Lower lobe of right lung (tissue), 2 donors: ENCODE results near the gene SBF2. TPM values are rescaled to one million over a fixed set of nuclear protein-coding genes. Genes with fewer than 3 reads are reported as not detected.

Experiments used
- ATAC-seq, 2 donors: fragments of 200-7000 bp; cut with Tn5 transposase; one replicate each; pipeline ENCODE4 v1.9.1; 2020 to 2022; ENCODE audit warnings: mild to moderate bottlenecking in 2 of 2, moderate library complexity in 2 of 2
- DNase-seq: peaks from one replicate; pipeline ENCODE4 v3.0.0-alpha.2; 2020
- H3K27ac ChIP-seq: fragments of 200-600 bp; one replicate; pipeline ENCODE4 v1.8.0; 2022
- H3K27me3 ChIP-seq: fragments of 200-600 bp; one replicate; pipeline ENCODE4 v1.8.0; 2022; ENCODE audit warnings: low read depth
- H3K36me3 ChIP-seq: fragments of 200-600 bp; one replicate; pipeline ENCODE4 v1.8.0; 2022; ENCODE audit warnings: mild to moderate bottlenecking
- H3K4me1 ChIP-seq: fragments of 200-600 bp; one replicate; pipeline ENCODE4 v1.8.0; 2022
- H3K4me3 ChIP-seq: fragments of 200-600 bp; one replicate; pipeline ENCODE4 v1.8.0; 2022; ENCODE audit warnings: mild to moderate bottlenecking
- H3K9me3 ChIP-seq: fragments of 200-600 bp; one replicate; pipeline ENCODE4 v1.8.0; 2022
- intact Hi-C: fragments of 100-400 bp; cut with DNase I; formaldehyde crosslinking; loops from one replicate; pipeline ENCODE4 v1.11.0; 2022
- total RNA-seq: library from RNA; stranded (reverse); fragmentation: NEBNext Ultra II Directional; extraction: Animal tissue kit (Norgen Biotek cat#: 25700); gene quantifications from one replicate; pipeline ENCODE4 v1.2.1, GENCODE V29; 2021
- TF ChIP-seq, protein P1 (sequence below): fragments of 200-600 bp; IDR thresholded peaks from one replicate; pipeline ENCODE4 v1.8.0; 2022; ENCODE audit warnings: antibody characterized with exemption, mild to moderate bottlenecking
- donor health status: DM: no; HTN: yes; CAD: no; lungs with severe emphysema.

Gene SBF2
- total RNA-seq, 1 donor from 2014 or later: 41.3 TPM

DNA sequence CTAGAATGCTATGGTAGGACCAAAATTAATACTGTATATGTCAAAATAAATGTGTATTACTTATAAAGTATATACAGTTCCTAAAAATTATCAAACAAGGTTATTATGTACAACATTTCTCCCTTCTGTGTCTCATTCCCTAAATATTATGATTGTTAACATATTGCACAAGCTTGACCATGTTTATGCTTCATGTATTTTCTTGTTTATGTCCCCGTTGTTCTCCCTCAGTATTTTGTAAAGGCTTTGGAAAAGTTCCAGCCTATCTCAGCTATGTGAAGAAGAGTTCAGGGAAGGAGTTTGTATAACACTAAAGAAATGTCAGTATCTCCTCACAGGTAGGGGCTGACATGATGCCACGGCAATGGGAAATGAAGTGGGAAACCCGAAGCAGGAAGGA lies 30.5 kb upstream of the SBF2 start:
- no peaks in the 10 kb centered on the region for H3K36me3 ChIP-seq
- H3K27ac ChIP-seq: peak overlapping the region; percentile 48
- DNase-seq: no peak
- intact Hi-C loops: no loop called here
- no peak for ATAC-seq
- H3K4me3 ChIP-seq: no peak overlapping the region
- no peaks in the 10 kb centered on the region for H3K27me3 ChIP-seq
- H3K9me3 ChIP-seq: no peaks in the 10 kb centered on the region
- TF ChIP-seq, protein P1, sequence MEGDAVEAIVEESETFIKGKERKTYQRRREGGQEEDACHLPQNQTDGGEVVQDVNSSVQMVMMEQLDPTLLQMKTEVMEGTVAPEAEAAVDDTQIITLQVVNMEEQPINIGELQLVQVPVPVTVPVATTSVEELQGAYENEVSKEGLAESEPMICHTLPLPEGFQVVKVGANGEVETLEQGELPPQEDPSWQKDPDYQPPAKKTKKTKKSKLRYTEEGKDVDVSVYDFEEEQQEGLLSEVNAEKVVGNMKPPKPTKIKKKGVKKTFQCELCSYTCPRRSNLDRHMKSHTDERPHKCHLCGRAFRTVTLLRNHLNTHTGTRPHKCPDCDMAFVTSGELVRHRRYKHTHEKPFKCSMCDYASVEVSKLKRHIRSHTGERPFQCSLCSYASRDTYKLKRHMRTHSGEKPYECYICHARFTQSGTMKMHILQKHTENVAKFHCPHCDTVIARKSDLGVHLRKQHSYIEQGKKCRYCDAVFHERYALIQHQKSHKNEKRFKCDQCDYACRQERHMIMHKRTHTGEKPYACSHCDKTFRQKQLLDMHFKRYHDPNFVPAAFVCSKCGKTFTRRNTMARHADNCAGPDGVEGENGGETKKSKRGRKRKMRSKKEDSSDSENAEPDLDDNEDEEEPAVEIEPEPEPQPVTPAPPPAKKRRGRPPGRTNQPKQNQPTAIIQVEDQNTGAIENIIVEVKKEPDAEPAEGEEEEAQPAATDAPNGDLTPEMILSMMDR: no peak
- peaks cover 65% of the 10 kb centered on the region for H3K4me1 ChIP-seq

DNA sequence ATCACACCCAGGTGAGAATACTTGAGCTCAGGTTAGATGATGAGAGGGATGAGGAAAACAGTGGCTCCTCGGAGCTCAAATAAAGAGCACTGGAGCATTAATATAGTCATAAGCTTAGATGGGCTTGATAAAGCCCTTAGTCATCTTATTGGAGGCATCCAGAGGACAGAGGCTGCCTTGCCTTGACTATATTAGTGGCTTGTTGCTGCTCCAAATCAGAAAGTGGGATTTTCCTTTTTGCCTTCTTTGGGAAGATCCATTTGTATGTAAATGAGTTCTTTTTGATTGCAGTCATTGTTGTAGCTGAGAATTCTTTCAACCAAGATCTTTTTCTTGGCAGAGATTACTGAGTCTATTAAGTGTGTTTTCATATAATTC lies 29.8 kb upstream of the SBF2 start:
- peaks cover 58% of the 10 kb centered on the region for H3K4me1 ChIP-seq
- no peaks in the 10 kb centered on the region for H3K27me3 ChIP-seq
- no peak for DNase-seq
- no peak overlapping the region for H3K4me3 ChIP-seq
- no peaks in the 10 kb centered on the region for H3K9me3 ChIP-seq
- intact Hi-C loops: no loop called here
- no peak for ATAC-seq
- H3K27ac ChIP-seq: peak overlapping the region; percentile 18
- TF ChIP-seq, protein P1: no peak
- no peaks in the 10 kb centered on the region for H3K36me3 ChIP-seq

- no peak for DNase-seq
- Histone ChIP-seq H3K27me3 (no peaks in the 10 kb centered on the region), H3K4me3 (no peak overlapping the region), H3K9me3 (no peaks in the 10 kb centered on the region), H3K36me3 (no peaks in the 10 kb centered on the region), H3K4me1 (peaks cover 51% of the 10 kb centered on the region), H3K27ac (peak overlapping the region; percentile 18)
- TF ChIP-seq, protein P1: peak; percentile 61
- intact Hi-C loops: no loop called here
- ATAC-seq: peak; percentile 56 to 72
Observed at GRCh38 chr11:10322830-10323792, 29.1 kb upstream of the SBF2 start.

GRCh38 chr11:10322401-10322800 lies 28.4 kb upstream of the SBF2 start:
- intact Hi-C loops: no loop called here
- Histone ChIP-seq H3K27me3 (no peaks in the 10 kb centered on the region), H3K36me3 (no peaks in the 10 kb centered on the region), H3K27ac (peak overlapping the region; percentile 9), H3K4me1 (peaks cover 44% of the 10 kb centered on the region), H3K9me3 (no peaks in the 10 kb centered on the region), H3K4me3 (no peak overlapping the region)
- TF ChIP-seq, protein P1: no peak
- DNase-seq (no peak), ATAC-seq (no peak)

- H3K9me3 ChIP-seq: no peaks in the 10 kb centered on the region
- DNase-seq: no peak
- H3K4me1 ChIP-seq: peaks cover 29% of the 10 kb centered on the region
- no peak for ATAC-seq
- H3K36me3 ChIP-seq: no peaks in the 10 kb centered on the region
- TF ChIP-seq, protein P1: no peak
- no peak overlapping the region for H3K4me3 ChIP-seq
- intact Hi-C loops: no loop called here
- no peak overlapping the region for H3K27ac ChIP-seq
- no peaks in the 10 kb centered on the region for H3K27me3 ChIP-seq
Observed at GRCh38 chr11:10320736-10321465, 26.9 kb upstream of the SBF2 start.
